ENCODE measurements around the gene PKD2L1. TPM values are rescaled to one million over a fixed set of nuclear protein-coding genes. Genes with fewer than 3 reads are reported as not detected.

PKD2L1 gene
- total and polyA plus RNA-seq, 2 of the 8 experiments (the other 6 are each of a cell fraction or from before 2014, with no cell fraction given): 0.20 to 0.33 TPM

DNA sequence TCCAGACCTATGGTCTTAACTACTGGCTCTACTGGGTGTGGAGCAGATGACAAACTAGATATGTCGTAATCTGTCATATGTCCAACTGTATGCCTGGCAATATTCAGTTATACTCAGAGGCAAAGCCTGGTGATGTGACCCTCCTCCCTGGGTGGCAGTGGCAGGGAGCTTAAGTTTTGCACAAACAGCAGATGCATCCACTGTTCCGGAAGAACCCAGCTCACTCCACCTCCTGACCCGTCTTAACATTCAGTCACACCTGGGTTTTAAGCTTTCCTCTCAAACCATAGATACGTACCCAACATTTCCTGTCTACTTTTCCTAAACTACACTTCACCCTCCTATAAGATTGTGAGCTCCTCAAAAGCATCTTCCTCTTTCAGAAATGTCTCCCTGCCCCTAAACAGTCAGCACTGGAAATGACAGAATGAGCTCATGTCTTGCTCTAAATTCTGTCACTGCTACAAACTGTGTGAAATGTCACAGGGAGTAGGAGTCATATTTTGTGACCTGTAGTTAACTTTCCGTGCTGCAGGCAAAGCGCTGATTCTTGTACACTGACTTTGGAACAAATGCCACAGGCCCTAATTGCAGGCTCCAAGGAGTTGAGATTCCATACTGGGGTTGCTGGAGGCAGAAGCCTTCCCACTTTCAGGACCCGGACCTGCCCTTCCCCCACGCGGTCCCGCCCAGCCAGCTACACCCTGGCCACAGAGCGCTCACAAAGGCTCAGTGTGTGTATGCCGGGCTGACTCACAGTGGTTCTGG lies 40.9 kb upstream of the PKD2L1 start (continued):
- TF ChIP-seq RNF2 (IDR thresholded peaks at IDR 0.05; ENCODE audit: borderline replicate concordance, low read depth, low read length, missing control alignments, poor library complexity, severe bottlenecking): no peak
- no peak for TF ChIP-seq JUN (IDR thresholded peaks at IDR 0.05; ENCODE audit: low read depth, low read length)
- TF ChIP-seq NRF1 (IDR thresholded peaks at IDR 0.05; ENCODE audit: low read depth, low read length): no peak
- 0 out of 2 replicates have a peak, but pooled peaks have one; percentile 57 for TF ChIP-seq GTF2F1 (IDR thresholded peaks at IDR 0.05; ENCODE audit: borderline replicate concordance, low read depth, low read length)
- TF ChIP-seq CHD1 (IDR thresholded peaks at IDR 0.05; ENCODE audit: low read depth, low read length): no peak
- no peak for TF ChIP-seq BACH1 (IDR thresholded peaks at IDR 0.05; ENCODE audit: low read length)
- TF ChIP-seq TBP (IDR thresholded peaks at IDR 0.05; ENCODE audit: low read depth, low read length): peak; percentile 56; the same call in 1 of the 2 replicates
- no peak for TF ChIP-seq CBX5 (IDR thresholded peaks at IDR 0.05; ENCODE audit: low read depth, low read length)
- TF ChIP-seq SIN3A (conservative IDR thresholded peaks at IDR 0.05 in 1 of 2, IDR thresholded peaks at IDR 0.05 in 1 of 2; ENCODE audit: low read depth in 1 of 2, low read length in 2 of 2): no peak
- TF ChIP-seq ATF3 (IDR thresholded peaks at IDR 0.05; ENCODE audit: insufficient read depth, low read depth, low read length): no peak
- TF ChIP-seq HDAC2 (IDR thresholded peaks at IDR 0.05; ENCODE audit: borderline replicate concordance in 1 of 2, low read depth in 2 of 2, low read length in 2 of 2): 0 out of 4 replicates have a peak, but pooled peaks of 1 of the 2 experiments have one; percentile 40
- TF ChIP-seq RAD21 (IDR thresholded peaks at IDR 0.05 in 1 of 2, conservative IDR thresholded peaks at IDR 0.05 in 1 of 2; ENCODE audit: low read depth in 2 of 2, low read length in 2 of 2): no peak

Measured in H1 (cell line).